Muscle of arm (tissue), 12 donors: ENCODE measurements around the gene NDUFB5. TPM values are rescaled to one million over a fixed set of nuclear protein-coding genes. Genes with fewer than 3 reads are reported as not detected.

ENCODE experiments used
- DNase-seq: peaks from one replicate; pipeline ENCODE4 v3.0.0-alpha.2; 2013
- polyA plus RNA-seq, 12 donors: library from polyadenylated mRNA; unstranded; fragments of 120-200 nt; gene quantifications; one replicate each; pipeline ENCODE4 v1.2.1, GENCODE V29; 2013; ENCODE audit not compliant: insufficient read length in 12 of 12

The NDUFB5 gene
- polyA plus RNA-seq, 12 donors = 117 to 236 (median 202) TPM; not detected in 1

DNA sequence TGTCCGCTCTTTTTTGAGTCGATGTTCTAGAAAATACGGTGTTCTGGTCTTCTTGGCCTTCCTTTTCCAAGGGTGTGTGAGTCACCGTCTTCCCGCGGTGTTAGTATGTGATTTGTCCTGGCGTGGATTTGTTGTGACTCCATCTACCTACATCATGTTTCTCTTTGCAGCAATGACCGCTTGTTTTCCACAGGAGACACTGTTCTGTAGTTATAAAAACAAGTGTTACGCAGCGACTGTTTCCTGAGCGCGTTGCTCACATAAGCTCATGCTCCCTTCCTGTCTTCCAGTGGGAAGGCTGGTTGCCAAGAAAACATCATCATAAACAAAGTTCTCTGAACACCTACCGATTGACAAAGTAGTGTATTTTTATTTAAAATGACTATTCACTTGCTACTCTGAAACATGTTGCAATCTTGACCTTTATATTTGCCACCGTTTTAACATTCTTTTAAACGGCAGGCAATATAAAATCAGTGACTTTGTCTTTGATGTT, 67.2 kb downstream of the NDUFB5 start:
- no peak for DNase-seq

DNA sequence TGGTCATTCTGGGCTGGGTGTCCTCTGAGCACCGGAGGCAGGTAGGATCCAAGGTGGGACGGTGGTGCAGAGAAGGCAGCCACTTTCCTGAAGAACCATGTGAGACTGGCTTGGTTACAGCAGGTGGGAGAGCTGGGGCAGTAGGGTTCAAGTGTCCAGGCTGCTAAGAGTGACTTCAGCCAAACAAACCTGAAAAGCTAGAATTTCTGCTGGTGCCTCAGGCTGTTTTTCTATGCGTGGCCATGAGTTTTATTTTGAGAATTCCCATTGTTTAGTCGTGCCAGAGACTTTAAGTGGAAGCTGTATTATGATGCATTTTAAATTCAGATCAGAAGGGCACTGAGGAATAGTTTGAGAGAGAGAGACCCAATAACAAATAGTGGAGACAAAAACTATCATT, 68.3 kb downstream of the NDUFB5 start:
- DNase-seq = no peak

GRCh38 chr3:179673523-179673922, 68.9 kb downstream of the NDUFB5 start:
- no peak for DNase-seq

GRCh38 chr3:179676081-179676480, 71.5 kb downstream of the NDUFB5 start:
- no peak for DNase-seq

Other genes with a start within 250 kb of the NDUFB5 start
- 10 to 100 TPM in 11 of 12 donors, not detected in 1; 22.1 to 53.0 (median 37.9) TPM for gene GNB4, start 153.3 kb upstream of the NDUFB5 start, polyA plus RNA-seq
- 10 to 100 TPM in 11 of 12 donors, not detected in 1; 33.7 to 56.4 (median 47.4) TPM for gene ACTL6A, start 41.9 kb upstream of the NDUFB5 start, polyA plus RNA-seq
- gene MRPL47, start 156 bp upstream of the NDUFB5 start, polyA plus RNA-seq = 10 to 100 TPM in 11 of 12 donors, not detected in 1; 34.7 to 48.6 (median 43.9) TPM
- gene USP13, start 48.2 kb downstream of the NDUFB5 start, polyA plus RNA-seq = 10 to 100 TPM in 11 of 12 donors, not detected in 1; 22.9 to 59.8 (median 49.1) TPM